GM19455 (cell line): ENCODE results near the gene FBXO47.

Experiments
- ATAC-seq: cut with Tn5 transposase; IDR thresholded peaks from one replicate; pipeline ENCODE4 v1.9.1; 2021; ENCODE audit not compliant: unreplicated experiment

FBXO47 gene

DNA sequence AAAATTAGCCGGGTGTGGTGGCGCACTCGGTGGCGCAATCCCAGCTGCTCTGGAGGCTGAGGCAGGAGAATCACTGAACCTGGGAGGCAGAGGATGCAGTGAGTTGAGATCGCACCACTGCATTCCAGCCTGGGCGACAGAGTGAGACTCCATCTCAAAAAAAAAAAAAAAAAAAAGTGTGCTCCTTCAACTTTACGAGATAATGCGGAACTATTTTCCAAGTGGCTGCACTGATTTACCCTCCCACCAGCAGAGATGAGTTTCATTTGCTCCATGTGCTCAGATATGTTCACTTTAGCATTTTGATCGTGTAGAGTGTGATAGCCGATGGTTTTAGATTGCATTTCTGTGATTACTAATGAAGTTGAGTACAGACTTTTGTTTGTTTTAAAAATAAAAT, 61.8 kb downstream of the FBXO47 start:
- ATAC-seq: no peak

DNA sequence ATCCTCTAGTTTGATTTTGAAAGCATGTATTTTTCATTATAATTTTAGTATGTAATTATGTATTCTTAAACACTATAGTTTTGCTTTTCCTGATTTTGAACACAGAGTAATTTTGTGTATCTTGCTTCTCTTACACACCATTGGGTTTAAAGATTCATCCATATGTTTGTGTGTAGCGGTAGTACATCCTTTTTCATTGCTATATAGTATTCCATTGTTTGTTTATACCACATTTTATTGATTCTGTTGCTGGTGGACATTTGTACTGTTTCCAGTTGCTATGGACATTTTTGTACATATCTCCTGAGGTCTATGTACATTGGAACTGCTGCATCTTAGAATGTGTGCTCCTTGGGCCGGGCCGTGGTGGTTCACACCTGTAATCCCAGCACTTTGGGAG, 62.3 kb downstream of the FBXO47 start:
- no peak for ATAC-seq

DNA sequence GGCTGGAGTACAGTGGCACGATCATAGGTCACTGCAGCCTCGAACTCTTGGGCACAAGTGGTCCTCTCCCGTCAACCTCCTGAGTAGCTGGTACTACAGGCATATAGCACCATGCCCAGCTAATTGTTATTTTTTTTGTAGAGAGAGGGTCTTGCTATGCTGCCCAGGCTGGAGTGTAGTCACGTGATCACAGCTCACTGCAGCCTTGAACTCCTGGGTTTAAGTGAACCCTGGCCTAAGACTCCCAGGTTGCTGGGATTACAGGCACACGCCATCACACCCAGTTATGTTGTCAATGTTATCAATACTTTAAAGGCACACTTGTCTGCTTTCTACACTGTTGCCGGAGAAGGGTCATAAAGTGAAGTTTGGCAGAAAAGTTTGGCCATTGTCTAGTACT, 63.8 kb downstream of the FBXO47 start:
- no peak for ATAC-seq

DNA sequence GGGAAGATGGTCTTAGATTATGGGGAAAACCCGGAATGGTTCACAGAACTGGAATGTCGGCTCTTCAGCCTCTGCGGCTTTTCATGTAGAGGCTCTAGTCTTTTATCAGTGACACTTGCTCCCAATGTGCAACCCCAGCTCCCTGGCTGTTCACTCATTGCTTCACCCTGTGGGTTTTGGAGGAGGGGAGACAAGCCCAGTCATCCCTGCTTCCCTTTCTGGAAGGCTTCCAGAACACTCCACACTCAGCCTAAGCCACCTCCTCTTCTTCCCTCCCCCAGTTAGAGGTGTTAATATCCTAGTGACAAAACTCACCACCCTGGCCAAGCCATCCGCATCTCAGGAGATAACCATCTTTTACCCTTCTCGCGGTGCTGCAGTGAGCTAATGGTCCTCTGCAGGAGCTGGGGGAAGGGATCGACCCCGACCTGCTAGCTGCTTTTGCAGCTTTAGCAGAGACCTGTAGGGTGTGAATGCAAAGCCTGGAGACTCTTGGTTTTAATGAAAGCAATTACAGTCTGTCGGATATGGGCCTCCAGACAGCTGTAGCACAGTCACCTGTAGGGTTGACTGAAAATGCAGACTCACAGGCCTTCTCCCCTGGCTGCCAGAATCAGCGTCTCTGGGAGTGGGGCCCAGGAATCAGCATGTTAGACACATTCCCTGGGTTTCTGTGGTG, 66.1 kb downstream of the FBXO47 start:
- no peak for ATAC-seq

DNA sequence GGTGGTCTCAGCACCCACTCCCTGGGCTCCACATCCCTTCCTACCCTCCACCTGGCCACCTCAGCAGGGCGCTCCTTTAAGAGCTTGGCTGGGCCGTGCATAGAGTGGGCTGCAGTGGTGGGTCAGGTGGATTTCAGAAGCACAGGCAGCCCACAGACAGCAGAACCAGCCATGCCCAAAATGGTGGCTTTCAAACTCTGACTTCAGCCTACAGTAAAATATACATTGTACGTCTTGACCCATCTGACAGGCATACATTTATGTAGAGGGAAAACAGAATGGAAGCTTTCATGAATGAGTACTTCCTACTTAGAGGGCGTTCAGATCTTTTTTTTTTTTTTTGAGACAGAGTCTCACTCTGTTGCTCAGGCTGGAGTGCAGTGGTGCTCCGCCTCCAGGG, 67.8 kb downstream of the FBXO47 start:
- no peak for ATAC-seq

DNA sequence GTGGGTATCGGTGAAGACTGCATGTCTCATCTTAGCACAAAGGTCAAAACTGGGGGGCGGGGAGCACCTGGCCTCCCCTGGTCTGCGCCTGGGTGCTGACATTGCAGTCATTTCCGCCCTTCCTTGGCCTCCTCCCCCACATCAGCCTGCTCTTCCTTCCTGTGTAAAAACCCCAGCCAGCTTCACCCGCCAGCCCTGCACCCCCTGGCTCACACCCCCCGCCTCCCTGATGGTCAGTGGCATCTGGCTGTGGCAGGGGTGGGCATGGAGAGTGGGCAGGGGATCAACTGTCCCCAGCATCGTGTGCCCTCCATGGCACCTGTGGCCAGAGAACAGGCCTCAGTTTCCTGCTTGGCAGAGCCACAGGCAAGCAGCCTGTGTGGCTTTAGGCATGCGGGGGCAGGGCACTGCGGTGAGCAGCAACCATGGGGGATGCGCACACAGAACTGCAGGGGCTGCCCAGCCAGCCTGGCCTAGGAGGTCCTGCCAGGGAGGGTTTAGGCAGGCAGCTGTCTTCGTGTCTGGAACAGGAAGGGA, 68.3 kb downstream of the FBXO47 start:
- peak; percentile 81 for ATAC-seq

DNA sequence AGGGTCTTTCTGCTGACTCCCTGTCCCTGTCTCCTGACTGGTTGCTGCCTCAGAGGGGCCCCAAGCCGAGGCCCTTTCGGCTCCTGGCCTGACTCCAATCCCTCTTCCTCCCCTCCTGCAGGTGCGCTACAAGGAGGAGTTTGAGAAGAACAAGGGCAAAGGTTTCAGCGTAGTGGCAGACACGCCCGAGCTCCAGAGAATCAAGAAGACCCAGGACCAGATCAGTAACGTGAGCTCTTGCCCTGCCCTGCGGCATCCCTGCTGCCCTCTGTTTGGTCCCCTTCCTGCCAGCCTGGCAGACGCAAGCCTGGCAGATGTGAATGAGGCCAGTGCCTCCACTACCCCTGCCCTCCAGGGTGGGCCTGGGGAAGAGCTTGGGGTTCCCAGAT, 68.9 kb downstream of the FBXO47 start:
- ATAC-seq: peak; percentile 26

DNA sequence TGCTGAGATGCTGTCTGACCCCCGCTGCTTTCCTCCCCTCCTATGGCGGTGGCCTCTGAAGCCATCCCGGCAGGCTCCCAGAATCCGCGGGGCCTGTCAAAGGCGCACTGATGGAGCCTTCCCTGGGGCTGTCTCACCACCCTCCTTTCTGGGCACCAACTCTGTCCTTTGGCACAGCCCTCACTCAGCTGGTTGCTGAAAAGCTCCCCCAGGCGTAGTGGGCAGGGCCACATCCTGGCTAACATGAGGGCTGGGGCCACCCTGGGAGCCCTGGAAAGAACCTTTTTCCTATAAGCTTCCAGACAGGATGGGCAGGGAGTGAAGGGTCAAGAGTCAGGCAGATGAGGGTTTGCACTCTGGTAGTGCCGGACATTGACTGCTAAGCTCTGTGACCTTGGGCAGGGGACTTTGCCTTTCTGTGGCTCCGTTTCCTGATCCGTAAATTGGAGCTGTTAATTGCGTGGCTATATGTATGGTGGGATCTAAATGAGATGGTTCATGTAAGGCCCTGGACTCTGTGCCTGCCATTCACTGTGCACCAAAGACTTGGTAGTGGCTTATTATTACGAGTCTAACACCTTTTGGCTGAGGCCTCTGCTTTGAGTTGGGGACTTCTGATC, 69.4 kb downstream of the FBXO47 start:
- ATAC-seq: no peak

DNA sequence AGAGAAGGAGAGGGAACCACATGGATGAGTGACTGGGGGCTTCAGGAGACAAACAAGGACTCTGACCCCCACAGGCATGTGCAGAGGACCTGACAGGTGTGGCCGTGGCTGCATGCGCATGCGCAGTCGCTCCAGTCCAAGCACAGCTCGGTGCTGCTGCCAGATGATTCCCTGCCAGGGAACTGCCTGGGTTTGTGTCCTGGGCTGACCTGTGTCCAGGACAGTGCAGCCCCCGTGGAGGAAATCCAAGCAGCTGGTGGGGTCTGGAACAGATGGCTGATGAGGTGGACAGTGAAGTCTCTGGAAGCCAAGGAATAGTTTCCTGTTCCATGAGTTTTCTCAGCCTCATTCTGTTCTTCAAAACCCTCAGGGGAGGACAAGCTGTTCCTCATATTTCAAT, 70.0 kb downstream of the FBXO47 start:
- ATAC-seq: no peak

DNA sequence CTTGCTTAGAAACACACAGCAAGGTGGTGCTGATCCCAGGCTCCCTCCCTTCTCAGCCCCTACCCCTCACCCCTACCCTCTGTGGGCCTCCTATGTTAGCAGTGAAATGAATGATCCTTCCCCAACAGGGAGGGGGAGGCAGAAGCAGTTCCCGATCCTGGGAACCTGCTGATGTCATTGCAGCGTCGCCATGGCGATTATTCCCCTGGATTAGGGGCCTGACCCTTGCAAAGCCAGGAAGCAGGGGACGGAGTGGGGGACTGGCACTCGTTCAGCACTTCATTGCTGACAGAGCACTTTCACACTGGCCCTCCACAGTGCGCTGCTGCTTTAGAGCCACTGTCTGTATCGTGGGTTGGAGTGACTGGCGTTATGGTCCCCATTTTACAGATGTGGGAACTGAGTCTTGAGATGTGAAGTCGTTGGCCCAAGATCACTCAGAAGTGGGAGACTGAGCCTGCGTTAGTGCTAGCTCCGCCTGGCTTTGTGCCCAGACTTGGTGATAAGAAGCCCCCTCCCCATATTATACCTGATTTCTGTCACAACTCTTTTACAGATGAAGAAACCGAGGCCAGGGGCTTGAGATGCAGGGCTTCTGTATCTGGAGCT, 70.8 kb downstream of the FBXO47 start:
- no peak for ATAC-seq

DNA sequence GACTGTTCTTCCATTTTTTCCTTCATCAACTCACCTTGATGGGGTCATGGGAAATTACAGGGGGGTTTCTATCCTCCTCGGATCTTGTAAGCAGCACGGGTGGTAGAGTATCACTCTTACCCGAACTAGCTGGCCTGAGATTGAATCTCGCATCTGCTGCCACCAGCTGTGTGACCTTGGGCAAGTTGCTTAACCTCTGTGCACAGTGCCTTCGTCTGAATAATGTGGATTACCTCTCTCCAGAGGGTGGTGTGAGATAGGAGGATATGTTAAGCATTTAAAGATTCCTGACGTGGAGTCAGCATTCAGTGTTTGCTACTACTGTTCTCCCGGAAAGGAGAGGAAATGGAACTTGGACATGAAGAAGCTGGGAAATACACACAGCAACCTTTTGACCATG, 72.9 kb downstream of the FBXO47 start:
- no peak for ATAC-seq

DNA sequence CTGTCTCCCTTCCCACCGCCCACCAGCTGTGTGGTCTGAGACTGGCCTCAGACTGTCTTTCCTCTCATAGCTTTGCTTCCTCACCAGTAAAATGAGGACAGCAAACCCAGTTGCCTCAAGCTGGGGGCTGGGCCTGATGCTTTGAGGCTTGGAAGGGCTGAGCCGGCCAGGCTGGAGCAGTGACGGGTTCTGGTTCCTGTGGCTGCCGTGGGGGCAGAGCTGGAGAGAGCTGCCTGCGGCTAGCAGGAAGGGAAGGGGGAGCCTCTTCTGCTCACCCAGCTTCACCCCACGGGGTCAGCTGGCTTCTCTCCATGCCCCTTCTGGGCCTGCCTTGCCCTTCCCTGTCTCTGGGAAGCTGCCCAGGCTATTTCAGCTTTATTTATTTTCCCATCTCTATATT, 73.6 kb downstream of the FBXO47 start:
- ATAC-seq: no peak

DNA sequence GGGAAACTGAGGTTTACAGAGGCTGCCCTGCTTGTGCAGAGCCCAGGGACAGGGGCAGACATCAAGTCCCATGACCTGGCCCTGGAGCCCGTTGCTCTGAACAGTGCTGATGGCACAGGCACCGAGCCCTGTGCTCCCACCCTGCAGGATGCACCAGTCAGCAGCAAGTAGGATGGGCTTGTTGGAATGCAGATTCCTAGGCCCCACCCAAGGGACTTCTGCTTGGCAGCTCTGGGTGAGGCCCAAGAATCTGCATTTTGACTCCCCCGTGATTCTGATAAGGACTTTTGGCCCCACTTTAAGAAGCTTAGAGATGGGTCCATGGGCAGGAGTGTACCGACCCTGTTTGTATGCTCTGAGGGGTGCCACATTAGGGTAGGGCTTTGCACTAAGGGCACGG, 74.1 kb downstream of the FBXO47 start:
- ATAC-seq: no peak

DNA sequence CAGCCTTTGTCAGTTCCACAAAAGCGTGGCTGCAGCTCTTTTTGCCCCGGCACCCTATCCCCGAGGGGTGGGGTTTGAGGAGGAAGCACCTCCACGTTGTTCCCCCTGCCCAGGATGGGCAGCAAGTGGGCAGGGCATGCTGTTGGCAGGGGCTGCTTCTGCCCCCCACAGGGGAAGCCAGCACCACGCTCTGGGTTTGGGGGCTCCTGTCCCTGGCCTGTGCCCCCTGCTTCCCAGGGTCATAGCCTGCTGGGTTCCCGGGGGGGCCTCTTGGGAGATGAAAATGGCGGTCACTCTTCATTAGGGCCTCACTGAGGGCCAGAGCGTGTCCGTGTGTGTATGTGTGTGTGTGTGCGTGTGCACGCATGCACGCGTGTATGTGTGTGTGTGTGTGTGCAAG, 74.6 kb downstream of the FBXO47 start:
- no peak for ATAC-seq

DNA sequence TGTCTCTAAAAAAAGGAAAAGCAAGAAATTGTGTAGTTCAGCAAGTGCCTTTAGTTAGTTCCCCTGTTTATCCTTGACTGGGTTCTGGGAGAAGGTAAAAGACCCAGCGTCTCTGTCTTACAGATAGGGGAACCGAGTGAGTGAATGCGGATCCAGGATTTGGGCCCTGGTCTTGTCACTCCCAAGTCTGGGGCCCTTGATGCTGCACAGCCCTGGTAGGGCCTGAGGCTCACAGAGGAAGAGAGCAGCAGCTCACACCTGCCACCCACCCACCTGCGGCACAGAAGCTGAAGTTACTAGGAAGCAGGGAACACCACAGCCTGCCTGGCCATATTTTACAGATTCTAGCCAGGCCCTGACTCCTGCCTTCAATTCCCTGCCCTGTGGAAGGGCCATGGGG, 75.1 kb downstream of the FBXO47 start:
- ATAC-seq: no peak

DNA sequence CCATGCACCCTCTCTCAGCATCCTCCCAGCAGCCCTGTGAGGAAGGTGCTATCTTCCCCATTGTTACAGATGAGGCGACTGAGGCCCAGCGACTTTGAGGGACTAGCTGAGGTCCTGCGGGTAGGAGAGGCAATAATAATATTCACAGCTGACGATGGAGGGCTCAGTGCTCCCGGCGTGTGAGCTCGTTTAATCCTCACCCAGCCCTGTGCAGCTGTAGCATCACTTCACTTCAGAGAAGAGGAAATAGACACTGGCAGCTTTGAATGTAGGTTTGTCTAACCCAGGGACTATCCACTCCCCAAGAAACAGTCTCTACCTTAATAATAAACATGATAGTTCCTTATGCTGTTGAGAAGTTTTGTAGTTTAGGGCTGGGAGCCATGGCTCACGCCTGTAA, 75.8 kb downstream of the FBXO47 start:
- no peak for ATAC-seq

DNA sequence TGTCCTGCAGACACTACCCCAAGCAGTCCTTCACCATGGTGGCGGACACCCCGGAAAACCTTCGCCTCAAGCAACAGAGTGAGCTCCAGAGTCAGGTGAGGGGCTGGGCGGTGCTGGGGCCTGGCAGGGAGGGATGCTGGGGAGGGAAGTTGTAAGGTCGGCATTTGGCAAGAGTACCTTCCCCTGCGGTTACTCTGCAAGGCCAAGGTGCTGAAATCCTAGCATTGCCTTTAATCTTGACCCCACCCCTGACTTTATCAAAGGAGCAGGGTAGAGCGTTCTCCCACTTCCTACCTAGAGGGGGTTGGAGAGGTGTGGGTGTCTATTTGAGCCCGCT, 76.8 kb downstream of the FBXO47 start:
- ATAC-seq: no peak

DNA sequence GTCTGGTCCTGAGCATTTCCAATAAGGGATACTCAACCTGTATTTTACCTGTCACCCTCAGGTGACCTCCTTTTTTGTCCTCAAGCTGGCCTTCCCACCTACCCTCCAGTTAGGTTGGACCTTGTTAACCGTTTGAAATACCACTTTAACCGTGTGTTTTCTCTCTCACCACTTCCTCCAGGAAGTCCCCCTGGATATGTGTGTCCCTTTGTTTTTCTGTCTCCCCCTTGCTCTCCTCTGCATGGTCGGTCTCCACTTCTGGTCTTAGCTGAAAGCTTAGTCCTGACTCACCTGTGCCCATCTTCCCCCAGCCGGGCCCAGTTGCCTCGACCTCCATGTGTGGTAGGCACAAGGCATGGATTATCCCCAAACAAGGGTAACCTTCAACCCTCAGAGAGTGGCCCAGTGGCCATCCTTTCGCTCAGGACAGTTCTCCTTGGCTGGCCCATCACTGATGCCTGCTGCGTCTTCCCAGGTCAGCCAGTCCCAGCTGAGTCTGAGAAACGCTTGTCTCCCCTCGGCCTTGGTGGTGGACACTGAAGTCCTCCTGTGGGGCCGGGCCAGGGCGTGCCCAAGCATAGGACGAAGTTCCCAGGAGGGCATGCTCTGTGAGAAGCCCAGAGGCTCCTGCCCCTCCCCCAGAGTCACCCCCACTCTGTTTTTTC, 77.3 kb downstream of the FBXO47 start:
- ATAC-seq: no peak

DNA sequence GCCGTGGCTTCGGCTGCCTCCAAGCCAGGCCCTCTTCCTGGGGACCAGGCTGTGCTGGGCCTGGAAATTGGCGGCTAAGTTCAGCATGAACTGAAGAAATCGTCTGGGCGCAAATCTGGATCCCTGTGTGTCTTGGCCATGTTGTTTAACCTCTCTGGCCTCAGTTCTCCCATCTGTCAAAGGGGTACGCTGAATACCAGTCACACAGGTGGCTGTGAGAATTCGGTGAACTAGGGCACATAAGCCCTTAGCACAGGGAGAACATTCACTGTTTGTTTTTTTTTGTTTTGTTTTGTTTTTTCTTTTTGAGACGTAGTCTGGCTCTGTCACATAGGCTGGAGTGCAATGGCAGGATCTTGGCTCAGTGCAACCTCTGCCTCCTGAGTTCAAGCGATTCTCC, 78.4 kb downstream of the FBXO47 start:
- ATAC-seq: no peak

DNA sequence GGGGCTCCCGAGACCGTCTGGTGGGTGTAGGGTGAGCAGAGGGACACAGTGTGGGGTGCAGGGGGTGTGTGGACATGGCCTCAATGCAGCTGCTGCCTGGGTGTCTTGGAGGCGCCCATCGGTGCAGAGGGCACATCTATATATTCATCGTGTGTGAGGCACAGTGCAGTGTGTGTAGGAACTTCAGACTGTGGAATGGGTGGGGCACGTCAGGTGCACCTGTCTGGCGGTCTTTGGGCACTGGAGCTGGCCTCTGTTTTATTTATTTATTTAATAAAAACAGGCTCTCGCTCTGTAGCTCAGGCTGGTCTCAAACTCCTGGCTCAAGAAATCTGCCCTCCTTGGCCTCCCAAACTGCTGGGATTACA, 80.6 kb downstream of the FBXO47 start:
- ATAC-seq: no peak
